ENCODE data around the gene RARRES1. TPM values are rescaled to one million over a fixed set of nuclear protein-coding genes. Genes with fewer than 3 reads are reported as not detected.

The RARRES1 gene
- total RNA-seq, 2 donors from 2014 or later = 63.5 to 81.0 TPM

- DNase-seq (no peak), ATAC-seq (peak; percentile 65)
- intact Hi-C loops (cut with DNase I, micrococcal nuclease) = no loop called here
Observed at GRCh38 chr3:158768881-158769543, 36.8 kb upstream of the RARRES1 start.

GRCh38 chr3:158768361-158768787 lies 36.1 kb upstream of the RARRES1 start:
- DNase-seq (peak; percentile 57 to 71), ATAC-seq (peak; percentile 81)
- intact Hi-C loops (cut with DNase I, micrococcal nuclease) = no loop called here

GRCh38 chr3:158766364-158766763 lies 34.1 kb upstream of the RARRES1 start:
- DNase-seq (no peak), ATAC-seq (no peak)
- intact Hi-C loops (cut with DNase I, micrococcal nuclease) = no loop called here

GRCh38 chr3:158765518-158766205 lies 33.4 kb upstream of the RARRES1 start:
- ATAC-seq (no peak), DNase-seq (no peak)
- intact Hi-C loops (cut with DNase I, micrococcal nuclease) = no loop called here

GRCh38 chr3:158763421-158763820 lies 31.2 kb upstream of the RARRES1 start:
- intact Hi-C loops (cut with DNase I, micrococcal nuclease) = no loop called here
- ATAC-seq (no peak), DNase-seq (no peak)

GRCh38 chr3:158762701-158763100 lies 30.4 kb upstream of the RARRES1 start:
- no peak for DNase-seq

GRCh38 chr3:158761350-158761749 lies 29.1 kb upstream of the RARRES1 start:
- intact Hi-C loops (cut with DNase I, micrococcal nuclease) = no loop called here
- DNase-seq = no peak
- ATAC-seq = no peak

More at GRCh38 chr3:158762701-158763100, 30.4 kb upstream of the RARRES1 start:
- intact Hi-C loops (cut with DNase I, micrococcal nuclease) = no loop called here
- no peak for ATAC-seq

- ATAC-seq (no peak), DNase-seq (no peak)
- intact Hi-C loops (cut with DNase I, micrococcal nuclease) = no loop called here
Observed at GRCh38 chr3:158755421-158755820, 23.2 kb upstream of the RARRES1 start.

- no peak for DNase-seq
- intact Hi-C loops (cut with DNase I, micrococcal nuclease) = no loop called here
- no peak for ATAC-seq
Observed at GRCh38 chr3:158753854-158754253, 21.6 kb upstream of the RARRES1 start.

GRCh38 chr3:158751316-158751715 lies 19.1 kb upstream of the RARRES1 start:
- DNase-seq = no peak
- no peak for ATAC-seq
- intact Hi-C loops (cut with DNase I, micrococcal nuclease) = no loop called here

- no peak for ATAC-seq
- intact Hi-C loops (cut with DNase I, micrococcal nuclease) = no loop called here
Observed at GRCh38 chr3:158750016-158750415, 17.8 kb upstream of the RARRES1 start.

GRCh38 chr3:158749526-158749925 lies 17.3 kb upstream of the RARRES1 start:
- ATAC-seq = no peak
- no peak for DNase-seq
- intact Hi-C loops (cut with DNase I, micrococcal nuclease) = no loop called here

More at GRCh38 chr3:158750016-158750415, 17.8 kb upstream of the RARRES1 start:
- DNase-seq = no peak

- ATAC-seq = no peak
- DNase-seq = peak; percentile 36 to 48
- intact Hi-C loops (cut with DNase I, micrococcal nuclease) = no loop called here
Observed at GRCh38 chr3:158748237-158748828, 16.1 kb upstream of the RARRES1 start.

GRCh38 chr3:158747417-158747816 lies 15.2 kb upstream of the RARRES1 start:
- ATAC-seq = no peak
- DNase-seq = no peak
- intact Hi-C loops (cut with DNase I, micrococcal nuclease) = no loop called here

GRCh38 chr3:158745551-158745950 lies 13.3 kb upstream of the RARRES1 start:
- ATAC-seq = no peak
- intact Hi-C loops (cut with DNase I, micrococcal nuclease) = no loop called here
- DNase-seq = no peak

- intact Hi-C loops (cut with DNase I, micrococcal nuclease) = no loop called here
- DNase-seq (no peak), ATAC-seq (peak; percentile 84)
Observed at GRCh38 chr3:158744567-158745288, 12.5 kb upstream of the RARRES1 start.

GRCh38 chr3:158743664-158744566 lies 11.7 kb upstream of the RARRES1 start:
- ATAC-seq (peak; percentile 84), DNase-seq (peak in 1 of 2 donors; percentile 60)
- intact Hi-C loops (cut with DNase I, micrococcal nuclease) = no loop called here

GRCh38 chr3:158742871-158743663 lies 10.8 kb upstream of the RARRES1 start:
- no peak for DNase-seq
- intact Hi-C loops (cut with DNase I, micrococcal nuclease) = no loop called here
- no peak for ATAC-seq
